Gastroesophageal sphincter (tissue), 4 donors: ENCODE results near the gene ARMC2. TPM values are rescaled to one million over a fixed set of nuclear protein-coding genes. Genes with fewer than 3 reads are reported as not detected.

Experiments used
- ATAC-seq: fragments of 150-250 bp; one replicate; pipeline ENCODE4 v1.9.1; 2016; ENCODE audit warnings: mild to moderate bottlenecking, moderate library complexity
- H3K27ac ChIP-seq, 4 donors: fragments of 200-600 bp; sonication (generic) in 3 of 4; 1 replicate in 3 of 4; 2 replicates in 1 of 4; pipeline ENCODE4 v1.5.1; 2016 to 2019
- H3K27me3 ChIP-seq: fragments of 200-600 bp; sonication (generic); one replicate; pipeline ENCODE4 v1.5.1; 2019
- H3K36me3 ChIP-seq, 2 donors: fragments of 200-600 bp; sonication (generic); one replicate each; pipeline ENCODE4 v1.5.1; 2019; ENCODE audit warnings: control low read depth in 1 of 2
- H3K4me1 ChIP-seq, 3 donors: fragments of 200-600 bp; sonication (generic); 1 replicate in 2 of 3; 2 replicates in 1 of 3; pipeline ENCODE4 v1.5.1; 2016 to 2019; ENCODE audit warnings: control low read depth in 2 of 3
- H3K4me3 ChIP-seq, 2 donors: fragments of 200-600 bp; sonication (generic); one replicate each; pipeline ENCODE4 v1.5.1; 2019; ENCODE audit warnings: mild to moderate bottlenecking in 1 of 2, moderate library complexity in 1 of 2
- H3K9me3 ChIP-seq, 3 donors: fragments of 200-600 bp; sonication (generic); one replicate each; pipeline ENCODE4 v1.5.1; 2017 to 2019; ENCODE audit warnings: control low read depth in 2 of 3
- CTCF ChIP-seq, 4 experiments: fragments of 200-600 bp in 2 of 4; fragments of 450-650 bp in 2 of 4; sonication (generic) in 1 of 4; IDR thresholded peaks; one replicate each; pipeline ENCODE4 v1.5.1; 2017 to 2019; ENCODE audit warnings: antibody characterized with exemption in 4 of 4, mild to moderate bottlenecking in 2 of 4, moderate library complexity in 2 of 4
- EP300 ChIP-seq: sonication (generic); formaldehyde crosslinking; IDR thresholded peaks from one replicate; pipeline ENCODE4 v1.6.1; 2017; ENCODE audit warnings: antibody characterized with exemption, mild to moderate bottlenecking
- POLR2A ChIP-seq, 2 donors: fragments of 450-650 bp; IDR thresholded peaks; one replicate each; pipeline ENCODE4 v1.6.1; 2017; ENCODE audit warnings: antibody characterized with exemption in 2 of 2, mild to moderate bottlenecking in 2 of 2, moderate library complexity in 1 of 2
- POLR2AphosphoS5 ChIP-seq: sonication (generic); formaldehyde crosslinking; IDR thresholded peaks from one replicate; pipeline ENCODE4 v1.6.1; 2017; ENCODE audit warnings: antibody characterized with exemption
- WGBS, 2 donors: methylation state at CpG; one replicate each; pipeline ENCODE4 v1.1.5; 2018; ENCODE audit warnings: low coverage in 1 of 2; 5-methylcytosine and 5-hydroxymethylcytosine counted together
- total RNA-seq, 4 donors: library from RNA; depleted of rRNA; stranded (reverse); fragments of >200 nt; gene quantifications; one replicate each; pipeline ENCODE4 v1.1.0, GENCODE V29; 2016

ARMC2 gene
- total RNA-seq, 4 donors from 2014 or later, result 2.8 to 3.9 (median 3.5) TPM

- Histone ChIP-seq H3K36me3 (no peaks in the 10 kb centered on the region), H3K27ac (peak overlapping the region; percentile 21 to 48 (median 30)), H3K9me3 (no peaks in the 10 kb centered on the region), H3K4me1 (peaks cover 0 to 46% (median 10%) of the 10 kb centered on the region in 3 donors), H3K27me3 (no peaks in the 10 kb centered on the region), H3K4me3 (no peak overlapping the region)
- WGBS, 2 donors, result 36 to 54% methylated on average over 2 of the region's 2 CpGs
- ATAC-seq, result no peak
- TF ChIP-seq POLR2A (IDR thresholded peaks at IDR 0.05), result no peak
- no peak for TF ChIP-seq POLR2AphosphoS5
- no peak for TF ChIP-seq CTCF (IDR thresholded peaks at IDR 0.05)
- TF ChIP-seq EP300, result no peak
These were observed 165.6 kb downstream of the ARMC2 start for GRCh38 chr6:109013656-109014305.

- Histone ChIP-seq H3K4me3 (no peak overlapping the region), H3K27ac (peak overlapping the region in 2 of 4 donors; percentile 24 to 26), H3K27me3 (no peaks in the 10 kb centered on the region), H3K36me3 (no peaks in the 10 kb centered on the region), H3K9me3 (no peaks in the 10 kb centered on the region), H3K4me1 (peaks cover 0 to 47% (median 10%) of the 10 kb centered on the region in 3 donors)
- TF ChIP-seq CTCF (IDR thresholded peaks at IDR 0.05) (no peak), EP300 (no peak), POLR2AphosphoS5 (no peak), POLR2A (IDR thresholded peaks at IDR 0.05) (no peak)
- WGBS, 2 donors, result 76 to 82% methylated on average over 2 of the region's 2 CpGs
- ATAC-seq, result no peak
These were observed 166.4 kb downstream of the ARMC2 start for GRCh38 chr6:109014606-109015005.

DNA sequence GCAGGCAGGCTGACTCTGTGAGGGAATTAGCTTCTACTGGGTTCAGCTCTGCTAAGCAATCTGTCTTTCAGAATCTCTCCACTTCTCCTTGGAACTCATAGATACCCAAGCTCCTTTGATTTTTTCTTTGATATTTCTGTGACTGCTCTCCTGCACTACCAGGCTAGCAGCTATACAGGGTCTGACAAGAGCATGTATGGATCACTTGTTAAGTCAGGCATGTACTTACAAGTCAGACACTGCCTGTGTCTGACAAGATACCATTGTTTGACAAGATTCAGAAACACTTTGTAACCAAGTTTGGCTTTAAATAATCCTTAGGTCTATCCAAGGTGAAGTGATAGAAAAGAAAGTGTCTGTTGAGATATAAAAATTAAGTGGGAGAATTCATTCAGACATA is 167.0 kb downstream of the ARMC2 start:
- Histone ChIP-seq H3K27me3 (no peaks in the 10 kb centered on the region), H3K36me3 (no peaks in the 10 kb centered on the region), H3K9me3 (no peaks in the 10 kb centered on the region), H3K4me1 (peaks cover 0 to 49% (median 10%) of the 10 kb centered on the region in 3 donors), H3K4me3 (no peak overlapping the region), H3K27ac (peak overlapping the region in 2 of 4 donors; percentile 24 to 26)
- no peak for ATAC-seq
- no peak for TF ChIP-seq CTCF (IDR thresholded peaks at IDR 0.05)

DNA sequence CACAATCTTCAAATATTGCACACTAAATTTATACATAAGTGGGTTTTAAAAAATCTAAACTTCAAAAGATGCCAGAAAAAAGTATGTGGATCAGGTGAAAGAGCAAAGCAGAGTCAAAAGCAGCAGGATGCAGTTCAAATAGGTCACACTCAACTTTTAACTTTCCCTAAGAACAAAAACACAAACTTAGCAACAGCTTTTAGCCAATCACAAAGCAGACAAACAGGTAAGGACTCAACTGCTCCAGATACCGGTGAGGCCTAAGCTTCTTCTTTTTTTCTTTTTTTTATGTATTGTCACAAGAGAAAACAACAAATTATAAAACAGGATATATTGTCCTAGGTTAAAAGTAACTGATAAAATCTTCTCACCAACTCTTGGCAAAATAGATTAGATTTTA is 171.7 kb downstream of the ARMC2 start:
- no peaks in the 10 kb centered on the region for H3K9me3 ChIP-seq
- peaks cover 3 to 37% (median 8%) of the 10 kb centered on the region in 3 donors for H3K4me1 ChIP-seq
- no peak for ATAC-seq
- 74 to 88% methylated on average over 1 of the region's 1 CpG for WGBS, 2 donors
- H3K4me3 ChIP-seq, result no peak overlapping the region
- H3K27me3 ChIP-seq, result no peaks in the 10 kb centered on the region
- TF ChIP-seq EP300, result no peak
- TF ChIP-seq CTCF (IDR thresholded peaks at IDR 0.05), result no peak
- no peak for TF ChIP-seq POLR2A (IDR thresholded peaks at IDR 0.05)
- TF ChIP-seq POLR2AphosphoS5, result no peak
- H3K27ac ChIP-seq, result no peak overlapping the region
- no peaks in the 10 kb centered on the region for H3K36me3 ChIP-seq

- WGBS, 2 donors, result 100% methylated on average over 1 of the region's 1 CpG; no CpG with 5 or more reads in 1 of the 2 donors
- H3K4me1 ChIP-seq, result peaks cover 3 to 27% (median 3%) of the 10 kb centered on the region in 3 donors
- no peaks in the 10 kb centered on the region for H3K27me3 ChIP-seq
- TF ChIP-seq POLR2A (IDR thresholded peaks at IDR 0.05) (no peak), POLR2AphosphoS5 (no peak), EP300 (no peak), CTCF (IDR thresholded peaks at IDR 0.05) (no peak)
- no peaks in the 10 kb centered on the region for H3K36me3 ChIP-seq
- no peaks in the 10 kb centered on the region for H3K9me3 ChIP-seq
- H3K27ac ChIP-seq, result no peak overlapping the region
- no peak for ATAC-seq
- H3K4me3 ChIP-seq, result no peak overlapping the region
These were observed 173.6 kb downstream of the ARMC2 start for GRCh38 chr6:109021870-109022269.
